Mesenchymal stem cell (in vitro differentiated cells and primary cell): ENCODE measurements around the gene AARS1.

Experiments
- DNase-seq: peaks from one replicate; pipeline ENCODE4 v3.0.0-alpha.2; 2013
- H2AFZ ChIP-seq: one replicate; pipeline ENCODE4 v1.6.1; 2013; ENCODE audit warnings: low read depth, mild to moderate bottlenecking, control low read depth, inconsistent platforms, low read length, moderate library complexity
- H2AK5ac ChIP-seq: 2 replicates; pipeline ENCODE4 v1.6.1; 2013; ENCODE audit warnings: low read length, moderate library complexity, mild to moderate bottlenecking, inconsistent platforms; ENCODE audit not compliant: severe bottlenecking
- H2BK120ac ChIP-seq: one replicate; pipeline ENCODE4 v1.6.1; 2013; ENCODE audit warnings: low read depth, mild to moderate bottlenecking, inconsistent platforms, low read length, moderate library complexity
- H2BK12ac ChIP-seq, 2 experiments: one replicate each; pipeline ENCODE4 v1.6.1; 2013; ENCODE audit warnings: inconsistent platforms in 2 of 2, low read length in 2 of 2, mild to moderate bottlenecking in 2 of 2, moderate library complexity in 2 of 2, control low read depth in 1 of 2
- H2BK15ac ChIP-seq: one replicate; pipeline ENCODE4 v1.6.1; 2013; ENCODE audit warnings: mild to moderate bottlenecking, low read depth, inconsistent platforms; ENCODE audit not compliant: poor library complexity, severe bottlenecking
- H2BK5ac ChIP-seq: 2 replicates; pipeline ENCODE4 v1.6.1; 2013; ENCODE audit warnings: low read depth, mild to moderate bottlenecking, low read length, control low read depth, inconsistent platforms; ENCODE audit not compliant: poor library complexity, severe bottlenecking
- H3K14ac ChIP-seq, 2 experiments: one replicate each; pipeline ENCODE4 v1.6.1; 2013; ENCODE audit warnings: inconsistent platforms in 2 of 2, low read length in 2 of 2, control low read depth in 1 of 2, mild to moderate bottlenecking in 1 of 2, moderate library complexity in 1 of 2
- H3K18ac ChIP-seq, 2 experiments: one replicate each; pipeline ENCODE4 v1.6.1; 2013; ENCODE audit warnings: inconsistent platforms in 2 of 2, low read length in 2 of 2, control low read depth in 1 of 2, low read depth in 1 of 2, mild to moderate bottlenecking in 1 of 2
- H3K23ac ChIP-seq, 2 experiments: one replicate each; pipeline ENCODE4 v1.6.1; 2013; ENCODE audit warnings: inconsistent platforms in 2 of 2, low read length in 2 of 2, mild to moderate bottlenecking in 2 of 2, moderate library complexity in 2 of 2, control low read depth in 1 of 2
- H3K27ac ChIP-seq: 2 replicates; pipeline ENCODE4 v1.5.1; 2013; ENCODE audit warnings: mild to moderate bottlenecking, moderate library complexity, low read length, control low read depth, inconsistent platforms; ENCODE audit not compliant: poor library complexity, severe bottlenecking
- H3K27me3 ChIP-seq, 2 experiments: 2 replicates each; pipeline versions ENCODE4 v1.6.1 to v1.7.0; 2013; ENCODE audit warnings: low read length in 2 of 2, mild to moderate bottlenecking in 2 of 2, moderate library complexity in 2 of 2, control low read depth in 1 of 2, inconsistent platforms in 1 of 2; ENCODE audit not compliant: control insufficient read depth in 1 of 2, insufficient read depth in 1 of 2
- H3K36me3 ChIP-seq, 2 experiments: 2 replicates each; pipeline versions ENCODE4 v1.6.1 to v1.7.0; 2013; ENCODE audit warnings: low read length in 2 of 2, control low read depth in 1 of 2, inconsistent platforms in 1 of 2, low read depth in 1 of 2, mild to moderate bottlenecking in 1 of 2; ENCODE audit not compliant: insufficient read depth in 2 of 2, control insufficient read depth in 1 of 2
- H3K4ac ChIP-seq, 2 experiments: one replicate each; pipeline ENCODE4 v1.6.1; 2013; ENCODE audit warnings: inconsistent platforms in 2 of 2, low read length in 2 of 2, mild to moderate bottlenecking in 2 of 2, moderate library complexity in 2 of 2, control low read depth in 1 of 2, low read depth in 1 of 2
- H3K4me1 ChIP-seq: 2 replicates; pipeline ENCODE4 v1.6.1; 2013; ENCODE audit warnings: low read depth, low read length, control low read depth; ENCODE audit not compliant: control insufficient read depth, insufficient read depth
- H3K4me2 ChIP-seq: 2 replicates; pipeline ENCODE4 v1.6.1; 2013; ENCODE audit warnings: low read length, mild to moderate bottlenecking, inconsistent platforms; ENCODE audit not compliant: poor library complexity, severe bottlenecking
- H3K4me3 ChIP-seq, 2 experiments: 2 replicates each; pipeline versions ENCODE4 v1.5.1 to v1.7.0; 2013; ENCODE audit warnings: low read length in 2 of 2, mild to moderate bottlenecking in 2 of 2, control low read depth in 1 of 2, low read depth in 1 of 2; ENCODE audit not compliant: insufficient read depth in 1 of 2
- H3K79me1 ChIP-seq: replicated peaks from 2 replicates; pipeline ENCODE4 v1.6.1; 2013; ENCODE audit warnings: mild to moderate bottlenecking, control low read depth, low read length, inconsistent platforms; ENCODE audit not compliant: poor library complexity, severe bottlenecking
- H3K9ac ChIP-seq: 2 replicates; pipeline ENCODE4 v1.7.0; 2013; ENCODE audit warnings: mild to moderate bottlenecking, low read length, moderate library complexity
- H3K9me3 ChIP-seq: 2 replicates; pipeline ENCODE4 v1.7.0; 2013; ENCODE audit warnings: mild to moderate bottlenecking, low read length; ENCODE audit not compliant: control insufficient read depth
- H4K8ac ChIP-seq: one replicate; pipeline ENCODE4 v1.6.1; 2013; ENCODE audit warnings: inconsistent platforms, mild to moderate bottlenecking, low read length, moderate library complexity
- H4K91ac ChIP-seq: one replicate; pipeline ENCODE4 v1.6.1; 2013; ENCODE audit warnings: mild to moderate bottlenecking, low read length, inconsistent platforms
- WGBS: methylation state at CpG from one replicate; pipeline ENCODE4 v1.1.7; 2013; ENCODE audit warnings: mixed read lengths; 5-methylcytosine and 5-hydroxymethylcytosine counted together

The AARS1 gene

GRCh38 chr16:70306880-70307279, 17.6 kb upstream of the AARS1 start:
- peaks cover 3% of the 10 kb centered on the region for H3K4me1 ChIP-seq
- no peak overlapping the region for H4K8ac ChIP-seq
- peaks cover 4 to 7% of the 10 kb centered on the region in 2 experiments for H3K36me3 ChIP-seq
- no peak overlapping the region for H2AFZ ChIP-seq
- H3K4ac ChIP-seq = no peak overlapping the region
- DNase-seq = no peak
- H3K79me1 ChIP-seq = peaks cover 12% of the 10 kb centered on the region
- H3K27me3 ChIP-seq = no peaks in the 10 kb centered on the region
- H3K18ac ChIP-seq = no peak overlapping the region
- no peak overlapping the region for H3K23ac ChIP-seq
- H3K9me3 ChIP-seq = peaks cover 4% of the 10 kb centered on the region
- no peak overlapping the region for H3K27ac ChIP-seq
- no peak overlapping the region for H2BK15ac ChIP-seq
- H3K4me2 ChIP-seq = no peak overlapping the region
- H2BK5ac ChIP-seq = no peak overlapping the region
- H3K14ac ChIP-seq = no peak overlapping the region
- no peak overlapping the region for H3K4me3 ChIP-seq
- no CpG with 5 or more reads among the region's 2 CpGs for WGBS
- H2AK5ac ChIP-seq = no peak overlapping the region
- no peak overlapping the region for H2BK120ac ChIP-seq
- H3K9ac ChIP-seq = no peak overlapping the region
- no peak overlapping the region for H2BK12ac ChIP-seq
- no peak overlapping the region for H4K91ac ChIP-seq

GRCh38 chr16:70304892-70305448, 15.7 kb upstream of the AARS1 start:
- no peak overlapping the region for H3K27ac ChIP-seq

GRCh38 chr16:70302745-70303144, 13.4 kb upstream of the AARS1 start:
- H4K8ac ChIP-seq = no peak overlapping the region
- no peak overlapping the region for H2AK5ac ChIP-seq
- H3K27ac ChIP-seq = no peak overlapping the region
- H3K4me1 ChIP-seq = peaks cover 3% of the 10 kb centered on the region
- no peak overlapping the region for H4K91ac ChIP-seq
- H2BK12ac ChIP-seq = no peak overlapping the region
- H2BK120ac ChIP-seq = no peak overlapping the region
- no peak overlapping the region for H3K9ac ChIP-seq
- no peak overlapping the region for H3K18ac ChIP-seq
- H3K4me3 ChIP-seq = no peak overlapping the region
- no peak overlapping the region for H2BK15ac ChIP-seq
- H3K14ac ChIP-seq = no peak overlapping the region
- WGBS = no CpG with 5 or more reads among the region's 1 CpG
- no peak overlapping the region for H3K4me2 ChIP-seq
- no peak overlapping the region for H2BK5ac ChIP-seq
- H3K79me1 ChIP-seq = peaks cover 11% of the 10 kb centered on the region
- peaks cover 14% of the 10 kb centered on the region for H3K9me3 ChIP-seq
- no peak overlapping the region for H3K4ac ChIP-seq
- no peaks in the 10 kb centered on the region for H3K27me3 ChIP-seq
- H2AFZ ChIP-seq = no peak overlapping the region
- no peak for DNase-seq
- peaks cover 13 to 16% of the 10 kb centered on the region in 2 experiments for H3K36me3 ChIP-seq
- H3K23ac ChIP-seq = no peak overlapping the region

More at GRCh38 chr16:70304892-70305448, 15.7 kb upstream of the AARS1 start:
- Histone ChIP-seq H2BK12ac (no peak overlapping the region), H2AFZ (no peak overlapping the region), H3K27me3 (no peaks in the 10 kb centered on the region), H2BK5ac (no peak overlapping the region), H3K4ac (no peak overlapping the region), H4K8ac (no peak overlapping the region), H2BK120ac (no peak overlapping the region), H3K18ac (no peak overlapping the region), H4K91ac (no peak overlapping the region), H3K4me2 (no peak overlapping the region), H3K9me3 (peaks cover 14% of the 10 kb centered on the region), H3K79me1 (peaks cover 11% of the 10 kb centered on the region), H3K36me3 (peaks cover 13 to 16% of the 10 kb centered on the region in 2 experiments), H3K14ac (no peak overlapping the region), H3K4me1 (peaks cover 2% of the 10 kb centered on the region), H3K9ac (no peak overlapping the region), H2AK5ac (no peak overlapping the region), H3K4me3 (no peak overlapping the region), H3K23ac (no peak overlapping the region), H2BK15ac (no peak overlapping the region)
- WGBS = 70% methylated on average over 3 of the region's 3 CpGs
- DNase-seq = no peak

GRCh38 chr16:70301121-70301520, 11.8 kb upstream of the AARS1 start:
- DNase-seq = no peak
- WGBS = no CpG with 5 or more reads among the region's 1 CpG
- Histone ChIP-seq H3K36me3 (peaks cover 12 to 16% of the 10 kb centered on the region in 2 experiments), H3K79me1 (peaks cover 10% of the 10 kb centered on the region), H3K27me3 (no peaks in the 10 kb centered on the region), H2BK15ac (no peak overlapping the region), H2BK120ac (no peak overlapping the region), H3K18ac (no peak overlapping the region), H3K4me2 (no peak overlapping the region), H2BK5ac (no peak overlapping the region), H3K23ac (no peak overlapping the region), H3K4ac (no peak overlapping the region), H2AFZ (no peak overlapping the region), H4K8ac (no peak overlapping the region), H3K27ac (no peak overlapping the region), H3K14ac (no peak overlapping the region), H2AK5ac (no peak overlapping the region), H3K9ac (no peak overlapping the region), H3K9me3 (peaks cover 14% of the 10 kb centered on the region), H4K91ac (no peak overlapping the region), H3K4me1 (peaks cover 3% of the 10 kb centered on the region), H2BK12ac (no peak overlapping the region), H3K4me3 (no peak overlapping the region)
